Neural cell (in vitro differentiated cells): ENCODE measurements around the gene LMO1.

Experiments
- MXI1 ChIP-seq: fragments of 450-650 bp; conservative IDR thresholded peaks from 2 replicates; pipeline ENCODE4 v1.6.1; 2014; ENCODE audit warnings: antibody characterized with exemption, mild to moderate bottlenecking; ENCODE audit not compliant: poor library complexity, severe bottlenecking
- TAF1 ChIP-seq: IDR thresholded peaks from 2 replicates; pipeline ENCODE4 v1.6.1; 2012; ENCODE audit warnings: low read depth
- TF ChIP-seq, protein P1 (sequence below): fragments of 450-650 bp; IDR thresholded peaks from 2 replicates; pipeline ENCODE4 v1.5.1; 2014; ENCODE audit warnings: antibody characterized with exemption, mild to moderate bottlenecking, moderate library complexity; ENCODE audit not compliant: poor library complexity, severe bottlenecking

DNA sequence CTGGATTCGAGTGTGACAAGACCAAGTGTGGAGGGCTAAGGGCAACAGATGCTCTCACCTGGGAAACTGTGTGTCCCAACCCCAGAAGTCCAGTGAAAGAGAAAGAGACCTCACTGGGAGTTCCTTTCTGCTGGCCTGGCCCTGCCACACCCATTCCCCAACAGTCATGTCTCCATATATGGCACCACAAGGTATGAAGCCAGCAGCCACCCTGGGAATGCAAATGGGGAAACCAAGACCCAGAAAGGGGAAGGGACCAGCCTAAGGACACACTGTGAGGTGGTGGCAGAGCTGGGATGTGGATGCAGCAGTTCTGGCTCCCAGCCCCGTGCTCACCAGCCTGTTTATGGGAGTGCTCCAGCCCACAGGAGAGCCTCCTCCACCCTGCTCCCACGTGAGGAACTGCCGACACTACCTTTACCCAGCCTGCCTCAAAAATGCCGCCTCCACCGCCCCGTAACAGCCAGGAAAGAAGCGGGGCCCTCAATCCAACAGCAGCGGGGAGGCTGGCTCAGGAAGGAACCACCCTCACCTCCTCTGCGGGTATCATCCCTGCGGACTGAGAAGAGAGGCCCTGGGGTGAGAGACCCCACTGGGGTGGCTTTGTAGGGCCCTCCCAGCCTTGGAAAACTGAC is 12.6 kb downstream of the LMO1 start:
- TF ChIP-seq MXI1 (no peak), TAF1 (no peak)
- TF ChIP-seq, protein P1, sequence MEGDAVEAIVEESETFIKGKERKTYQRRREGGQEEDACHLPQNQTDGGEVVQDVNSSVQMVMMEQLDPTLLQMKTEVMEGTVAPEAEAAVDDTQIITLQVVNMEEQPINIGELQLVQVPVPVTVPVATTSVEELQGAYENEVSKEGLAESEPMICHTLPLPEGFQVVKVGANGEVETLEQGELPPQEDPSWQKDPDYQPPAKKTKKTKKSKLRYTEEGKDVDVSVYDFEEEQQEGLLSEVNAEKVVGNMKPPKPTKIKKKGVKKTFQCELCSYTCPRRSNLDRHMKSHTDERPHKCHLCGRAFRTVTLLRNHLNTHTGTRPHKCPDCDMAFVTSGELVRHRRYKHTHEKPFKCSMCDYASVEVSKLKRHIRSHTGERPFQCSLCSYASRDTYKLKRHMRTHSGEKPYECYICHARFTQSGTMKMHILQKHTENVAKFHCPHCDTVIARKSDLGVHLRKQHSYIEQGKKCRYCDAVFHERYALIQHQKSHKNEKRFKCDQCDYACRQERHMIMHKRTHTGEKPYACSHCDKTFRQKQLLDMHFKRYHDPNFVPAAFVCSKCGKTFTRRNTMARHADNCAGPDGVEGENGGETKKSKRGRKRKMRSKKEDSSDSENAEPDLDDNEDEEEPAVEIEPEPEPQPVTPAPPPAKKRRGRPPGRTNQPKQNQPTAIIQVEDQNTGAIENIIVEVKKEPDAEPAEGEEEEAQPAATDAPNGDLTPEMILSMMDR = no peak
